Lung microvascular endothelial cell (primary cell): Measurements from ENCODE around the gene RBP4. TPM values are rescaled to one million over a fixed set of nuclear protein-coding genes. Genes with fewer than 3 reads are reported as not detected.

ENCODE experiments used
- DNase-seq, 2 donors: peaks; one replicate each; pipeline versions ENCODE4 v3.0.0 to v3.0.0-alpha.2; 2010; ENCODE audit warnings: low read depth in 2 of 2
- total RNA-seq: library from RNA; depleted of rRNA; stranded (reverse); fragments of >200 nt; gene quantifications from 2 replicates; pipeline ENCODE4 v1.2.1, GENCODE V29; 2014

Gene RBP4
- total RNA-seq, 1 donor from 2014 or later = not detected

GRCh38 chr10:93596539-93596938, 4.5 kb downstream of the RBP4 start:
- no peak for DNase-seq

- no peak for DNase-seq
Observed at GRCh38 chr10:93595378-93596161, 5.5 kb downstream of the RBP4 start.

- DNase-seq = no peak
Observed at GRCh38 chr10:93594518-93594917, 6.5 kb downstream of the RBP4 start.

- no peak for DNase-seq
Observed at GRCh38 chr10:93593749-93594148, 7.3 kb downstream of the RBP4 start.

- DNase-seq = no peak
Observed at GRCh38 chr10:93593254-93593653, 7.8 kb downstream of the RBP4 start.

GRCh38 chr10:93591065-93591808, 9.8 kb downstream of the RBP4 start:
- no peak for DNase-seq

GRCh38 chr10:93590638-93591037, 10.4 kb downstream of the RBP4 start:
- DNase-seq = no peak

- no peak for DNase-seq
Observed at GRCh38 chr10:93589648-93590562, 11.1 kb downstream of the RBP4 start.

GRCh38 chr10:93584445-93584844, 16.6 kb downstream of the RBP4 start:
- DNase-seq = no peak

- no peak for DNase-seq
Observed at GRCh38 chr10:93580828-93581227, 20.2 kb downstream of the RBP4 start.

GRCh38 chr10:93579985-93580711, 20.9 kb downstream of the RBP4 start:
- no peak for DNase-seq

- DNase-seq = no peak
Observed at GRCh38 chr10:93579089-93579488, 21.9 kb downstream of the RBP4 start.

GRCh38 chr10:93577565-93577964, 23.5 kb downstream of the RBP4 start:
- DNase-seq = no peak

GRCh38 chr10:93576888-93577287, 24.1 kb downstream of the RBP4 start:
- DNase-seq = no peak

GRCh38 chr10:93573924-93574323, 27.1 kb downstream of the RBP4 start:
- no peak for DNase-seq

GRCh38 chr10:93573051-93573909, 27.8 kb downstream of the RBP4 start:
- no peak for DNase-seq

- DNase-seq = no peak
Observed at GRCh38 chr10:93572606-93573005, 28.4 kb downstream of the RBP4 start.

GRCh38 chr10:93570383-93570782, 30.7 kb downstream of the RBP4 start:
- DNase-seq = no peak

GRCh38 chr10:93568105-93568390, 33.0 kb downstream of the RBP4 start:
- no peak for DNase-seq

- DNase-seq = no peak
Observed at GRCh38 chr10:93567277-93568104, 33.5 kb downstream of the RBP4 start.
